Stimulated activated CD4-positive, alpha-beta T cell treated with anti-CD3 and anti-CD28 coated beads, Interleukin-12 subunit alpha, Interleukin-12 subunit beta, amount 100 ng/mL, for 4 hours (primary cell): ENCODE results near the gene DPPA4.
"Not testable (repeated sequence)": the region's sequence is repeated elsewhere in the genome, so short reads cannot be mapped to it uniquely, and the experiment has no call there.

ENCODE experiments used
- DNase-seq: peaks from one replicate; pipeline ENCODE4 v3.0.0-alpha.2; 2020

The DPPA4 gene

GRCh38 chr3:109337393-109337792 lies at the start of gene DPPA4:
TSS of gene DPPA4 (minus strand) at chr3:109337546. CDS start at chr3:109337517, 29 bp downstream.
- no peak for DNase-seq

GRCh38 chr3:109385442-109386318 lies 48.3 kb upstream of the DPPA4 start:
- no peak for DNase-seq

- DNase-seq, result no peak
These were observed 46.8 kb upstream of the DPPA4 start for GRCh38 chr3:109384164-109384563.

GRCh38 chr3:109382588-109382987 lies 45.2 kb upstream of the DPPA4 start:
- no peak for DNase-seq

- no peak for DNase-seq
These were observed 38.6 kb upstream of the DPPA4 start for GRCh38 chr3:109375975-109376374.

GRCh38 chr3:109374434-109374833 lies 37.1 kb upstream of the DPPA4 start:
- DNase-seq, result not testable (repeated sequence)

GRCh38 chr3:109373933-109374332 lies 36.6 kb upstream of the DPPA4 start:
- no peak for DNase-seq

- no peak for DNase-seq
These were observed 35.3 kb upstream of the DPPA4 start for GRCh38 chr3:109372639-109373038.

- DNase-seq, result no peak
These were observed 32.2 kb upstream of the DPPA4 start for GRCh38 chr3:109369510-109369909.

GRCh38 chr3:109364088-109364487 lies 26.7 kb upstream of the DPPA4 start:
- no peak for DNase-seq

- no peak for DNase-seq
These were observed 26.3 kb upstream of the DPPA4 start for GRCh38 chr3:109363634-109364033.

- no peak for DNase-seq
These were observed 25.5 kb upstream of the DPPA4 start for GRCh38 chr3:109362823-109363222.

- not testable (repeated sequence) for DNase-seq
These were observed 21.5 kb upstream of the DPPA4 start for GRCh38 chr3:109358809-109359208.

GRCh38 chr3:109356442-109357155 lies 19.3 kb upstream of the DPPA4 start:
- no peak for DNase-seq

- no peak for DNase-seq
These were observed 18.5 kb upstream of the DPPA4 start for GRCh38 chr3:109355625-109356441.

- DNase-seq, result no peak
These were observed 15.7 kb upstream of the DPPA4 start for GRCh38 chr3:109353057-109353456.

- DNase-seq, result no peak
These were observed 13.9 kb upstream of the DPPA4 start for GRCh38 chr3:109351231-109351630.

- DNase-seq, result no peak
These were observed 9.5 kb upstream of the DPPA4 start for GRCh38 chr3:109346770-109347295.

- DNase-seq, result no peak
These were observed 8.8 kb upstream of the DPPA4 start for GRCh38 chr3:109346099-109346498.

GRCh38 chr3:109339714-109340648 lies 2.6 kb upstream of the DPPA4 start:
- DNase-seq, result no peak

GRCh38 chr3:109339197-109339596 lies 1.9 kb upstream of the DPPA4 start:
- DNase-seq, result no peak

GRCh38 chr3:109338322-109338721 lies 976 bp upstream of the DPPA4 start:
- DNase-seq, result no peak
